ENCODE data around the gene GNAQ. TPM values are rescaled to one million over a fixed set of nuclear protein-coding genes. Genes with fewer than 3 reads are reported as not detected.

Gene GNAQ
- total and polyA plus RNA-seq, 4 donors = 6.8 to 19.6 (median 12.6) TPM

- Histone ChIP-seq H3K27me3 (ENCODE audit: control insufficient read depth in 4 of 4, insufficient read depth in 4 of 4, low read length in 3 of 4) (no peaks in the 10 kb centered on the region), H3K4me3 (ENCODE audit: low read depth in 1 of 3, low read length in 3 of 3) (no peak overlapping the region), H3K4me1 (ENCODE audit: control insufficient read depth in 4 of 4, insufficient read depth in 4 of 4, low read length in 3 of 4) (no peaks in the 10 kb centered on the region), H3K36me3 (ENCODE audit: control insufficient read depth in 4 of 4, insufficient read depth in 3 of 4, low read depth in 1 of 4, low read length in 3 of 4) (no peaks in the 10 kb centered on the region), H3K27ac (ENCODE audit: low read depth in 1 of 2, low read length in 2 of 2) (no peak overlapping the region), H3K9ac (ENCODE audit: low read depth in 1 of 2, low read length in 2 of 2) (no peak overlapping the region), H3K9me3 (ENCODE audit: control insufficient read depth in 4 of 4, low read length in 3 of 4) (no peaks in the 10 kb centered on the region)
- 77% methylated on average over 4 of the region's 4 CpGs for WGBS
- no peak for DNase-seq (ENCODE audit: low spot score)
- TF ChIP-seq YY1 (IDR thresholded peaks at IDR 0.05) = no peak
- no peak for TF ChIP-seq REST (IDR thresholded peaks at IDR 0.05)
- no peak for TF ChIP-seq TAF1 (conservative IDR thresholded peaks at IDR 0.05)
- TF ChIP-seq FOXA1 (IDR thresholded peaks at IDR 0.05) = no peak
- no peak for TF ChIP-seq SP1 (IDR thresholded peaks at IDR 0.05)
- TF ChIP-seq HNF4G (IDR thresholded peaks at IDR 0.05) = no peak
- no peak for TF ChIP-seq EGR1 (IDR thresholded peaks at IDR 0.05; ENCODE audit: low read depth in 2 of 2)
- TF ChIP-seq NR2F2 (IDR thresholded peaks at IDR 0.05) = no peak
- no peak for TF ChIP-seq HNF4A (conservative IDR thresholded peaks at IDR 0.05)
- TF ChIP-seq CTCF (IDR thresholded peaks at IDR 0.05; ENCODE audit: low read depth, low read length, missing input control) = no peak
- TF ChIP-seq ZBTB33 (IDR thresholded peaks at IDR 0.05) = no peak
- TF ChIP-seq RAD21 (IDR thresholded peaks at IDR 0.05) = no peak
- no peak for TF ChIP-seq JUND (IDR thresholded peaks at IDR 0.05)
- no peak for TF ChIP-seq MAX (IDR thresholded peaks at IDR 0.05)
Observed at GRCh38 chr9:78047106-78047505, 15.5 kb upstream of the GNAQ start.

- Histone ChIP-seq H3K27ac (ENCODE audit: low read depth in 1 of 2, low read length in 2 of 2) (no peak overlapping the region), H3K9ac (ENCODE audit: low read depth in 1 of 2, low read length in 2 of 2) (no peak overlapping the region), H3K9me3 (ENCODE audit: control insufficient read depth in 4 of 4, low read length in 3 of 4) (no peaks in the 10 kb centered on the region), H3K4me1 (ENCODE audit: control insufficient read depth in 4 of 4, insufficient read depth in 4 of 4, low read length in 3 of 4) (no peaks in the 10 kb centered on the region), H3K4me3 (ENCODE audit: low read depth in 1 of 3, low read length in 3 of 3) (no peak overlapping the region), H3K36me3 (ENCODE audit: control insufficient read depth in 4 of 4, insufficient read depth in 3 of 4, low read depth in 1 of 4, low read length in 3 of 4) (no peaks in the 10 kb centered on the region), H3K27me3 (ENCODE audit: control insufficient read depth in 4 of 4, insufficient read depth in 4 of 4, low read length in 3 of 4) (no peaks in the 10 kb centered on the region)
- no peak for DNase-seq (ENCODE audit: low spot score)
- TF ChIP-seq FOXA1 (IDR thresholded peaks at IDR 0.05) (no peak), GABPA (IDR thresholded peaks at IDR 0.05 in 1 of 2, conservative IDR thresholded peaks at IDR 0.05 in 1 of 2) (no peak), YY1 (IDR thresholded peaks at IDR 0.05) (no peak), ZBTB33 (IDR thresholded peaks at IDR 0.05) (no peak), SP1 (IDR thresholded peaks at IDR 0.05) (no peak), RXRA (IDR thresholded peaks at IDR 0.05) (no peak), JUND (IDR thresholded peaks at IDR 0.05) (no peak), ATF3 (IDR thresholded peaks at IDR 0.05) (no peak), RAD21 (IDR thresholded peaks at IDR 0.05) (no peak), MAX (IDR thresholded peaks at IDR 0.05) (no peak), REST (IDR thresholded peaks at IDR 0.05) (no peak)
Observed at GRCh38 chr9:78046112-78046511, 14.5 kb upstream of the GNAQ start.
